WTC11 (cell line): ENCODE measurements around the gene CHKA.

Source experiments
- ATF3 ChIP-seq: sonication (generic); formaldehyde crosslinking; conservative IDR thresholded peaks from 2 replicates; pipeline ENCODE4 v1.8.1; 2022; ENCODE audit warnings: mild to moderate bottlenecking, missing genetic modification reagents
- CBFB ChIP-seq: sonication (generic); formaldehyde crosslinking; IDR thresholded peaks from 2 replicates; pipeline ENCODE4 v1.8.1; 2022; ENCODE audit warnings: mild to moderate bottlenecking, low read depth, missing genetic modification reagents
- CTCF ChIP-seq: fragments of 200-600 bp; IDR thresholded peaks from 2 replicates; pipeline ENCODE4 v1.8.0; 2022; ENCODE audit warnings: antibody characterized with exemption
- ESRRA ChIP-seq: sonication (generic); formaldehyde crosslinking; IDR thresholded peaks from 2 replicates; pipeline ENCODE4 v1.8.1; 2022; ENCODE audit warnings: mild to moderate bottlenecking, missing genetic modification reagents, borderline replicate concordance
- FOXP4 ChIP-seq: sonication (generic); formaldehyde crosslinking; IDR thresholded peaks from 2 replicates; pipeline ENCODE4 v1.8.0; 2022; ENCODE audit warnings: mild to moderate bottlenecking, missing genetic modification reagents
- GABPB1 ChIP-seq: sonication (generic); formaldehyde crosslinking; IDR thresholded peaks from 2 replicates; pipeline ENCODE4 v1.8.1; 2023; ENCODE audit warnings: mild to moderate bottlenecking, missing genetic modification reagents
- JUN ChIP-seq: sonication (generic); formaldehyde crosslinking; IDR thresholded peaks from 2 replicates; pipeline ENCODE4 v1.8.0; 2023; ENCODE audit warnings: mild to moderate bottlenecking, missing genetic modification reagents
- KAT7 ChIP-seq: sonication (generic); formaldehyde crosslinking; IDR thresholded peaks from 2 replicates; pipeline ENCODE4 v1.8.1; 2023; ENCODE audit warnings: missing genetic modification reagents, mild to moderate bottlenecking, borderline replicate concordance
- MAX ChIP-seq: sonication (generic); formaldehyde crosslinking; IDR thresholded peaks from 2 replicates; pipeline ENCODE4 v1.8.0; 2022; ENCODE audit warnings: mild to moderate bottlenecking, missing genetic modification reagents
- SMAD3 ChIP-seq: sonication (generic); formaldehyde crosslinking; IDR thresholded peaks from 2 replicates; pipeline ENCODE4 v1.8.0; 2022; ENCODE audit warnings: missing genetic modification reagents, mild to moderate bottlenecking, borderline replicate concordance
- TCF7 ChIP-seq: sonication (generic); formaldehyde crosslinking; IDR thresholded peaks from 2 replicates; pipeline ENCODE4 v1.8.0; 2022; ENCODE audit warnings: mild to moderate bottlenecking, low read depth, missing genetic modification reagents, moderate library complexity
- USF2 ChIP-seq: sonication (generic); formaldehyde crosslinking; IDR thresholded peaks from 2 replicates; pipeline ENCODE4 v1.8.1; 2023; ENCODE audit warnings: mild to moderate bottlenecking, missing genetic modification reagents, moderate library complexity
- ZMAT4 ChIP-seq: fragments of 250-450 bp; sonication (Bioruptor Pico); IDR thresholded peaks from 2 replicates; pipeline ENCODE4 v1.9.0; 2021; ENCODE audit warnings: mild to moderate bottlenecking
- ZNF232 ChIP-seq: sonication (generic); formaldehyde crosslinking; IDR thresholded peaks from 2 replicates; pipeline ENCODE4 v1.8.0; 2022; ENCODE audit warnings: mild to moderate bottlenecking, missing genetic modification reagents

GRCh38 chr11:68160100-68160695 lies 39.0 kb upstream of the CHKA start:
- no peak for TF ChIP-seq ATF3 (CRISPR knock-in tag)
- no peak for TF ChIP-seq ESRRA
- no peak for TF ChIP-seq ZMAT4 (CRISPR knock-in tag)
- no peak for TF ChIP-seq SMAD3 (CRISPR knock-in tag)
- no peak for TF ChIP-seq MAX (CRISPR knock-in tag)
- no peak for TF ChIP-seq CTCF
- no peak for TF ChIP-seq TCF7
- no peak for TF ChIP-seq JUN (CRISPR knock-in tag)
- TF ChIP-seq FOXP4 (CRISPR knock-in tag), result no peak
- TF ChIP-seq USF2 (CRISPR knock-in tag), result no peak
- TF ChIP-seq KAT7 (CRISPR knock-in tag), result no peak
- TF ChIP-seq CBFB, result no peak
- TF ChIP-seq GABPB1 (CRISPR knock-in tag), result no peak
- no peak for TF ChIP-seq ZNF232 (CRISPR knock-in tag)
